GM06990 (cell line): ENCODE results near the gene PRKN.

Experiments
- DNase-seq: peaks from one replicate; pipeline ENCODE4 v3.0.0-alpha.2; 2011; ENCODE audit not compliant: insufficient read length; ENCODE audit errors: extremely low read depth
- H3K27me3 ChIP-seq: replicated peaks from 2 replicates; pipeline ENCODE4 v1.6.0; 2011; ENCODE audit warnings: low read length; ENCODE audit not compliant: control insufficient read depth, insufficient read depth
- H3K36me3 ChIP-seq: 2 replicates; pipeline ENCODE4 v1.5.1; 2011; ENCODE audit warnings: low read length; ENCODE audit not compliant: control insufficient read depth, insufficient read depth
- H3K4me3 ChIP-seq: replicated peaks from 2 replicates; pipeline ENCODE4 v1.5.1; 2011; ENCODE audit warnings: low read depth, mild to moderate bottlenecking, control low read depth, low read length
- TF ChIP-seq, protein P1 (sequence below): IDR thresholded peaks from 2 replicates; pipeline ENCODE4 v1.5.1; 2011; ENCODE audit warnings: low read length, control low read depth, mild to moderate bottlenecking, inconsistent platforms; ENCODE audit not compliant: insufficient read depth, poor library complexity, severe bottlenecking

PRKN gene

DNA sequence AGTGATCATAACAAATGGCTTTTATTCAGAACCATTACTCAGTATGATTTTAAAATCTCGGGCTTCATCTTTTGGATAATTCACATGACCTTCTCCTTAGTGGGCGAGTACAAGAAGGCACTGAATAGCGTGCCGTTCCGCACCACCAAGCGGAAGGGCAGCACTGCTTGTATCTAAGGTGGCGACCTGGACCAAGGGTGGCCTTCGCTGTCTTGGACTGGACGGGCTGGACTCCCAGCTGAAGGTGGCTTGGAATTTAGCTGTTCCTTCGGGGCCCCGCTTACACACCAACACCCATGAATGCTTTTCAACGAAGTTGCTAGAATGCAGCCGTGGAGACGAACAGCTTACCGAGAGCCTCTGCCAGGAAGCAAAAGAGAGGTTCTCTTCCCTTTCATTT, 1285.1 kb downstream of the PRKN start:
- H3K36me3 ChIP-seq, result no peaks in the 10 kb centered on the region

DNA sequence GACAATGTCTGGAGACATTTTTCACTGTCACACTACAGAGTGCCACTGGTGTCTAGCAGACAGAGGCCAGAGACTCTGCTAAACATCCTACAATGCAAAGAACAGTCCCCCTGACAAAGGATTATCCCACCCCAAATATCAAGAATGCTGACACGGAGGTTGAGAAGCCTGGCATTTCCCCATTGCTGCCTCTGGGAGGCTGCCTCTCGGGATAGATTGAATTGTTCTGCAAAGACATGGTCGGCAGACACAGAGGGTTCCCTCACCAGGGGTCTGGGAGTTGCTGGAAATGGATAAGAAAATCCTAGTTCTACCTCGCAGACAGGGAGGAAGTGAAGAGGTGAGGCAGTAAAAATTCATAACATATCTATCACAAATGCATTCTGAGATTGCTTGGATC, 1287.3 kb downstream of the PRKN start:
- Histone ChIP-seq H3K36me3 (no peaks in the 10 kb centered on the region), H3K4me3 (no peak overlapping the region), H3K27me3 (no peaks in the 10 kb centered on the region)
- TF ChIP-seq, protein P1, sequence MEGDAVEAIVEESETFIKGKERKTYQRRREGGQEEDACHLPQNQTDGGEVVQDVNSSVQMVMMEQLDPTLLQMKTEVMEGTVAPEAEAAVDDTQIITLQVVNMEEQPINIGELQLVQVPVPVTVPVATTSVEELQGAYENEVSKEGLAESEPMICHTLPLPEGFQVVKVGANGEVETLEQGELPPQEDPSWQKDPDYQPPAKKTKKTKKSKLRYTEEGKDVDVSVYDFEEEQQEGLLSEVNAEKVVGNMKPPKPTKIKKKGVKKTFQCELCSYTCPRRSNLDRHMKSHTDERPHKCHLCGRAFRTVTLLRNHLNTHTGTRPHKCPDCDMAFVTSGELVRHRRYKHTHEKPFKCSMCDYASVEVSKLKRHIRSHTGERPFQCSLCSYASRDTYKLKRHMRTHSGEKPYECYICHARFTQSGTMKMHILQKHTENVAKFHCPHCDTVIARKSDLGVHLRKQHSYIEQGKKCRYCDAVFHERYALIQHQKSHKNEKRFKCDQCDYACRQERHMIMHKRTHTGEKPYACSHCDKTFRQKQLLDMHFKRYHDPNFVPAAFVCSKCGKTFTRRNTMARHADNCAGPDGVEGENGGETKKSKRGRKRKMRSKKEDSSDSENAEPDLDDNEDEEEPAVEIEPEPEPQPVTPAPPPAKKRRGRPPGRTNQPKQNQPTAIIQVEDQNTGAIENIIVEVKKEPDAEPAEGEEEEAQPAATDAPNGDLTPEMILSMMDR, result no peak
- no peak for DNase-seq

More for the DNA sequence above, 1285.1 kb downstream of the PRKN start:
- TF ChIP-seq, protein P1, result no peak
- H3K27me3 ChIP-seq, result no peaks in the 10 kb centered on the region
- no peak overlapping the region for H3K4me3 ChIP-seq
- DNase-seq, result no peak

DNA sequence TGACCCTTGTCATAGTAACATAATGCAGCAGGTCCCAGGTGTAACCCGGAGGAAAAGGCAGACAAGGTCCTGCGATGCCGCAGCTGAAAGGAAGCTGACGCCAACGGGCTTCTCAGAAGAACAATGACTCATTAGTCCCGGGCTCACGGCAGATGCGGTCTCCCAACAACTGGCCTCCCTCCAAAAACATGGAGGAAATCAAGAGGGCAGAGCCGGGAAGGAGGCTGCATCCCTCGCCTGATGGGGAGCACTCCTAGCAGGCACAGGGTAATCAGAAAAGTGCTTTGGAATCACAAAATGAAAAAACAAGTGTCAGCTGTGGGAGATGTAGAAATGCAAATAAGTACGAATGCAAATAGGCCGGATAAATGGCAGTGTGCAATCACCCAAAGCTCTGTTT, 1288.5 kb downstream of the PRKN start:
- no peak for DNase-seq
- H3K36me3 ChIP-seq, result no peaks in the 10 kb centered on the region
- H3K27me3 ChIP-seq, result no peaks in the 10 kb centered on the region
- no peak overlapping the region for H3K4me3 ChIP-seq
- TF ChIP-seq, protein P1, result no peak

DNA sequence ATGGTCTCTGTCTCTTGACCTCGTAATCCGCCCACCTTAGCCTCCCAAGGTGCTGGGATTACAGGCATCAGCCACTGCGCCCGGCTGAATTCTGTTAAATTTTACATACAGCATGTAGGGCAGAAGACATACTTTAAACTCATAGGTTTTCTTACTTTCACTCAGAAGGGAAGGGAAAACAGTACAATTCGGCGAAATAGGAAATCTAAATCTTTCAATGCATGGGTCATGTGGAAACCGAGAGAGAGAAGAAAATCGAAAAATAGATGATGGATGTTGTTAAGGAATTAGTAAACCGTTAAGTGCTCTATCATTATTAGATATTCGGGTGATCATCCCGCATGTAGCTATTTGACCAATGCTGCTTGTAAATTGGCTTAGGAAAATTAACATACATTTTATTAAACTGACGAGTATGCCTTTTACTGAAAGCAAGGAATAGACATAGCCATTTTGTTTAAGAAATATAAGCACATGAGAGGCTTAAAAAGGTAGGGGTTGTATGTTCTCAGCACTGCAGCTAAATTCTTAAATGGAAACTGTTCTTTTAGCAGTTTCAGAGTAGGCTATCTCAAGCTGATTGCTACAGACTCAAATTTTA, 1289.0 kb downstream of the PRKN start:
- no peaks in the 10 kb centered on the region for H3K27me3 ChIP-seq
- H3K36me3 ChIP-seq, result no peaks in the 10 kb centered on the region
- H3K4me3 ChIP-seq, result no peak overlapping the region
- no peak for DNase-seq
- TF ChIP-seq, protein P1, result no peak

DNA sequence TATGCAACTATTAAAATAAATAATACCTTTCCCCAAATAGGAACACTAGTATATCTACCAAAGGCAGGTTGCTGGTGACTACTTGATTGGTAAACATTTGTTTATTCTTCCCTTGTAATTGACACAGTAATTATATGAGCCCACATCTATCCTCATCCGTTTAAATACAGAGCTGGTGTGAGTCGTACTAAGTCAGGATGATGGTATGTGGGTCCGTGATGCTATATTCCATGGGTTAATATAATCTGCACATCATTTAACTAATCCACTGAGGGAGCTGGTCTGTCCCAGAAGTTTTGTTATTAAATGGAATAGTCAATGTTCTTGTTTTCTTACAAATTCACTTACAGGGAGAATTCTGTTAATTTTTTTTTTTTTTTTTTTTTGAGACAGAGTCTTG, 1289.7 kb downstream of the PRKN start:
- TF ChIP-seq, protein P1, result no peak
- no peak overlapping the region for H3K4me3 ChIP-seq
- DNase-seq, result no peak

More for the DNA sequence above, 1289.7 kb downstream of the PRKN start:
- Histone ChIP-seq H3K36me3 (no peaks in the 10 kb centered on the region), H3K27me3 (no peaks in the 10 kb centered on the region)
